NCI-H345 treated with DMSO at 0.1 percent for 48 hours (cell line): Measurements from ENCODE around the gene AKR7A3.
"Not testable (repeated sequence)": the region's sequence is repeated elsewhere in the genome, so short reads cannot be mapped to it uniquely, and the experiment has no call there.

Experiments
- DNase-seq: peaks from one replicate; lab custom pipeline; 2025; ENCODE audit not compliant: unreplicated experiment; lab: John Stamatoyannopoulos, UW

The AKR7A3 gene

DNA sequence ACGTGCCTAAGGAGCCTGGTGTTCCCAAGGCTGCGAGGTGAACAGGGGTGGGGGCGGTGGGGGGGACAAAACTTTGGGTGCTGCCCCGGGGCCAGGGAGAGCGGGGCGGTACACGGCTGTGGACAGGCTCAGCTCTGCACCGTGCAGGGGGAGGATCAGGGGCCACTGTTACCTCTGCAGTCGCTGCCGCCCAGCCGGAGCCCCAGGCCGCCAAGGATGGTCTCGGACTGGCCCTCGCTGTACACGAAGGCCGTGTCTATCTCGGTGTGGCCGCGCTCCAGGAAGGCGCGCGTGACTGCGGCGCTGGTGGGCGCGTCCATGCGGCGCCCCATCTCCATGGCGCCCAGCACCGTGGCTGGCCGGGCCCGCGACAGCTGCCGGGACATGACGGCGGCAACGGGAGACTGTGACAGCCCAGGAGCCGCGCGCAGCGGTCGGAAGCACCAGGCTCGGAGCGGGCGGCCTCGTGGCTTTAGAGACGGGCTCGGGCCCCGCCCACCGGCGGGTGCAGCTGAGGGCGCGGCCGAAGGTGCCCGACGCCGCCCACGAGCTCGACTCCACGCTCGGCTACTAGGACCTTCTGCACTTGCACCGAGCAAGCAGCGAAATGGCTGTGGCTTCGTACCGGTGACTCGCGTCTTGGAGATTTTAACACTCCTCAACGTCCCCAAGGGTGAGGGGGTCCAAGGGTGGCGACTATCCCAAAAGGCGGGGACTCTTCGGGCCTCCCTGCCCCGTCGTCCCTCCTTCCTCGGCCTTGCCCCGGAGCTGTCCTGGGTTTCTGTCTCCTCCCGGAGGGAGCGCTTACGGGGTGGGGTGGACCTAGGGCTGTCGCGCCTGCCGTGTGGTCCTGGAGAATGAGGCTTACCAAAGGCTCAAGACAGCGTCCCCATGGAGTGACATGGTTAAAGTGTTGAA, at the start of gene AKR7A3:
Gene AKR7A3 (minus strand): TSS at position 447 of the 918 bp plus-strand sequence. CDS start 61 bp downstream, at position 386.
- DNase-seq: not testable (repeated sequence)

DNA sequence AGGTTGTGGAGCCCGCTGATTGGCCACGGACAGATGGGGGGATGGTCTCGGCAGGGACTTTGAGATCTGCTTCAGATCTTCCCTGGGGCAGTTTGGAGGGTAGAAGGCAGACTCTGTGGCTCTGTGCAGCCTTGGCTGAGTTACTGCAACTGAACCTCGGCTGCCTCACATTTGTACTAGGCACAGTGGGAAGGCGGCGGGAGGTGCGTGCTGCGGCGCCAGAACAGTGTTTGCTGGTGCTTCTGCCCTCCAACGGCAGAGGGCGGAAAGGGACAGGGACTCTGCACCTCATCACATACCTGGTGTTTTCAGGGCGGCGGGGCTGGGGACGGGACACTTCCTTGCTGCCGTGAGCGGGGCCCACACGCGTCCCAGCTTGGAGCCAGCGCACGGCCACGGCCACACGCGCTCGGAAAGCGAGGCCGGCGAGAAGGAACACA, 49.8 kb upstream of the AKR7A3 start:
- peak; percentile 58 for DNase-seq

GRCh38 chr1:19337289-19337688, 48.7 kb upstream of the AKR7A3 start:
- DNase-seq: no peak

GRCh38 chr1:19336543-19336942, 48.0 kb upstream of the AKR7A3 start:
- DNase-seq: no peak

DNA sequence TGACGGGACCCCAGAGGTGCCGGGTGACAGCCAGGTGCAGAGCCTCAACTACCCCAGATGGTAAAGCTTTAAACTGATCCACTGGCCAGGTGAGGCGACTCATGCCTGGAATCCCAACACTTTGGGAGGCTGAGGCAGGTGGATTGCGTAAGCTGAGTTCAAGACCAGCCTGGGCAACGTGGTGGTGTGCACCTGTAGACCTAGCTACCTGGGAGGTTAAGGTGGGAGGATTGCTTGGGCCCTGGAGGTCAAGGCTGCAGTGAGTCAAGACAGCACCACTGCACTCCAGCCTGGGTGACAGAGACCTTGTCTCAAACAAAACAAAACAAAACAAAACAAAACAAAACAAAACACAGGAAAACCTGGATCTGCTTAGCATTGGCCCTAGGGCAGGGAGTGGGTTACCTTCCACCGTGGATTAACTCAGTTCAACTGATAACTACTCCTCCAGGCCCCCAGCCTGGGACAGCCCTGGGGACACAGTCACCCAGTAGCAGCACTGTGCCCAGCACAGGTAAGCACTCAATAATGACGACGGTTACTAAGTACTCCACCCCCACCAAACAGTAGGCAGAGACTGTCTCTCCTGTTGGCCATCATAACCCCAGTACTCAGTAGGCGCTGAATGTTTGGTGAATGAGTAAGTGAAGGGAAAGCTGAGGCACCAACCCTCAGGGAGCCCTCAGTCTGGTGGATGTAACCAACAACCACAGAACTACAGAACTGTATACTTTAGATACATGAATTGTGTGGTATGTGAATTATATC, 45.2 kb upstream of the AKR7A3 start:
- DNase-seq: no peak

- DNase-seq: no peak
Measured at GRCh38 chr1:19332832-19333231, 44.3 kb upstream of the AKR7A3 start.

DNA sequence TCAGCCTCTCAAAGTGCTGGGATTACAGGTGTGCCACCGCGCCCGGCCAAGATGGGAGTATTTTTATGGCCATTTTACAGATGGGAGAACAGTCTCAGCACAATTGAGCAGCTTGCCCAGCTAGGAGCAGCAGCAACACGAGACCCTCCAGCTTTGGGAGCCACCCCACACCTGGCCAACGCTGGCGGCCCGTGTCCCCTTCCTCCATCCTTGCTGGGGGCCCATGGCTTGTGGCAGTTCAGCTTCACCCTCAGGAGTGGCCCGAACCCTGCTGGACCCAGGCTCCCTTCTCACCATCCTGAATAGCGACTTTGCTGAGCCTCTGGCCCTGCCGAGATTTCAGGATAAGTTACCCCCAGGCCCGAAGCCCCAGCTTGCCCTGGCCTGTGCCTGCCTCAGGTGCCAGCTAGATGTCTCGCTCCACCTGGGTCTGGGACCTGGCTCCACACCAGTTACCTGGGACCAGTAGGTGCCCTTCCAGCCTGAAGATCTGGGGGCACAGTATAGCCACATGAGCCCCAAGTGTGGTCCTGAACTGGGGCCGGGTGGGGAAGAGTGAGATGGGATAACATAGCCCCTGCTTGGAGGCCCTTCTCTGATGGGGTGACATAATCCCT, 42.8 kb upstream of the AKR7A3 start:
- no peak for DNase-seq

DNA sequence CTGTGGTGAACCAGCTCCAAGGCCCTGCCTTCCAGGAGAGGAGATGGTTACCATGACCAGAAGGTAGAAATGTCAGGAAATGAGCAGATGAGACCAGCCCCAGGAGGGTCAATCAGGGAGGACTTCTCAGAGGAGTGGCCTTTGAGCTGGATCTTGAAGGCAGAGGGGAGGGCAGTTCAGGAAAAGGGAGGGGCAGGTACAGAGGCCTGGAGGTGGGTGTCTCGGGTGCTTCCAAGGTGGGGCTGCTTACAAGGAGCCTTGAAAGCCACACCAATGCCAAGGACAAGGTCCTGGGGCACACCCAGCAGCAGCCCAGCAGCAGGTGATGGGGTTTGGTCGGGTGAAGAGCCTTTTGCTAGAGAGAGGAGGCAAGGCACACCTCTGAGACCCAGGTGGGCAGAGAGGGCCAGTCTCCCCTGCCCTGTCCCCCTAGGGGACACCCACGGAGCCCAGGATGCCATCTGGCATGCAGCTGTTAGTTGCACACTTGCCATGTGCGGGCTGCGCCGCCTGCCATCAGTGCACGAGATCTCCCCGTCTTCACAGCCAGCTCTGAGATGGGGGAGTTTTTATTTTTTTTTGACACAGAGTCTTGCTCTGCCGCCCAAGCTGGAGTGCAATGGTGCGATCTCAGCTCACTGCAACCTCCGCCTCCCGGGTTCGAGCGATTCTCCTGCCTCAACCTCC, 42.0 kb upstream of the AKR7A3 start:
- DNase-seq: no peak

DNA sequence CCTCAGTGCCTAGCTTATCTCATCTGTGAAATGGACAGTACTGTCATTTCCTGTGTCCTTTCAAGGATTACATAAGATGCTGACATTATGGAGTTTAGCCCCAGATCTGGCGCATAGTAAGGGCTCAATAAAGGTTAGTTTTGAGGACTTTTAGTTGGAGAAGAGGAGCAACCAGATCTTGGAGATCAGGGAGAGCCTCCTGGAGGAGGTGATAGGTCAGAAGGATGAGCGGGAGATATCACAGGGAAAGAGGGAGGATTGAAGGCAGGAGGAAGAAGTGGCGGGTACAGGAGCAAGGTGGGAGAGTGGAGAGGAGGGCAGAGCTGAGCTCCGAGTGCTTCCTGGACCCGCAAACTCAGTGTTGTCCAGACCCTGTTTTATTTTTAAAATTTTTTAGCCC, 41.0 kb upstream of the AKR7A3 start:
- DNase-seq: no peak

GRCh38 chr1:19329188-19329587, 40.6 kb upstream of the AKR7A3 start:
- DNase-seq: no peak

DNA sequence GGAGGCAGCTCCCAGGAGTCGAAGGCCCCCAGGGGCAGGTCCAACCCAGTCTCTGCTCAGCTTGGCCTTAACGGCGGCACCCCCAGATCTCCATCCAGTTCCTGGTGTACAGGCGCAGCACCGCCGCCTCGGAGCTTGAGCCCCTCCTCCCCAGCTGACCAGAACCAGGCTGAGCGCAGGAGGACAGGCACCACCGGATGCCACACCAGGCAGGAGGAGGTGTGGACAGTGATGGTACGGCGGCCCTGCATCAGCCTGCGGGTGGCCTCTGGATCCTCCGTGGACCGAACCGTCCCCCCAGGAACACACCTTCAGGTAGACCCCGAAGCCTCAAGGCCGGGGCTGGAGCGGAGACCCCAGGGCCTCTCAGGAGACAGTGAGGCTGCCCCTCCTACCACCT, 39.9 kb upstream of the AKR7A3 start:
- no peak for DNase-seq

GRCh38 chr1:19327736-19328135, 39.2 kb upstream of the AKR7A3 start:
- DNase-seq: no peak

DNA sequence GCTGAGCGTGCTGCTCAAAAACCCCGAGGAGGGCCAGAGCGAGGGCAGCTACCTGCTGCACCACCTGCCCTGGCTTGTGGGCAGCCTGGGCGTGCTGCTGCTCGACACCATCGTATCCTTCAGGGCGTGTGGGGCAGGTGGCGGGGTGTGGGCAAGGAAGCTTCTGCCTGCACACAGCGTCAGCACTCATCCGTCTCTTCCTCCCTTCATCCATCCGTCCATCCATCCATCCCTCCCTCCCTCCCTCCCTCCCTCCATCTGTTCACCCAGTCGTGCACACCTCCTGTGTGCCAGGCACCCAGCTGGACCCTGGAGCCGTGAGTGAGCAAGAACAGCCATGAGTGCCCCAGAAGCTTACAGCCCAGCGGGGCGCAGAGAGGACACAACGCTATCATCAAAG, 38.7 kb upstream of the AKR7A3 start:
- no peak for DNase-seq

DNA sequence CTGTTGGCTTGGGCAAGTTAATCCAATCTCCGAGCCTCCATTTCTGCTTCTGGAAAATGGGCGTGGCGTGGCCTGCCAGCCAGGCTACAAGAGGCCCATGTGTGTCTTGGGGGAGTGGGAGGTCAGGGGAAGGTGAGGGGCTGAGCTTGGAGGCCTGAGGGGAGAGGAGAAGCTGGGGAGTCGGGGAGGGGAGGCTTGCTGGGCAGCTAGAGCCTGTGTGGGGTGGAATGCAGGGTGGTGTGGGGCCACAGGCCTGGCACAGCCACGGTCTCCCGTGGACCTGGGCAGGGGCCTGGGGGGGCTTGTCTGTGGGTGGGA, 38.1 kb upstream of the AKR7A3 start:
- DNase-seq: no peak

- DNase-seq: no peak
Measured at GRCh38 chr1:19325958-19326747, 37.6 kb upstream of the AKR7A3 start.

DNA sequence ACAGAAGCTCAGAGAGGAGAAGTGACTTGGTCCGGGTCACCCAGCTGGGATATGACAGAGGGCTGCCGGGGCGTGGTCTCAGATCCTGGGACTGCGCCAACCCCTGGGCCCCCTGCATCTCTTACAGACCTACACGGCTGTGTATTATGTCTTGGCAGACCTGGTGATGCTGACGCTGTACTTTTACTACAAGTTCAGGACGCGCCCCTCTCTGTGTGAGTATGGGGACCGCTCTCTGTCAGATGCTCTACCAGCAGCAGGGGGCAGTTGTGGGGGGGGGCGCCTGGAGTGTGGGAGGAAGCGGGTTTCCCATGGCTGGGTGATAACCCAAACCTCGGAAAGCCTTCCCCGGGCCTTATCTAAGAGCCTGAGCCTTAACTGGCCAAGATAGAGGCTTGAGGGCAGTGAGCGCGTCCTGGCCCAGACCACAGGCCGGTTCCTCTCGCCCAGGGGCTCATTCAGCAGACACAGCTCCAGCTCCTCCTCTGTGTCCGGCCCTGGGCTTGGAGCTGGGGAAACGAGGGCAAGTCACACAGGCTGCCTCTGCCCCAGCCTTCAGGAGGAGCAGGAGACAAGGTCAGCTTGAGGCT, 36.9 kb upstream of the AKR7A3 start:
- DNase-seq: no peak

DNA sequence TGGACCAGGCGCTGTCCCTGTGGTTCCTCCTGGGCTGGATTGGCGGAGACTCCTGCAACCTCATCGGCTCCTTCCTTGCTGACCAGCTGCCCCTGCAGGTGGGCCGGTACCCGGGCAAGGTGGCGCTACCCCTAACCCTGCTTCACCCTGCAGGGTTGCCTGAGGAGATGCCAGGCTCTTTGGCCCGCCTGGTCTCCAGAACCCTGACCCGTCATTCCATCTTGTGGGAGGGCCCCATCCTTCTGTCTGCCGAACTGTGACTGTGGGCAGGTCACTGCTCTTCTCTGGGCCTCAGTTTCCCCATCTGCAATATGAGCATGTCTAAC, 36.1 kb upstream of the AKR7A3 start:
- DNase-seq: no peak

DNA sequence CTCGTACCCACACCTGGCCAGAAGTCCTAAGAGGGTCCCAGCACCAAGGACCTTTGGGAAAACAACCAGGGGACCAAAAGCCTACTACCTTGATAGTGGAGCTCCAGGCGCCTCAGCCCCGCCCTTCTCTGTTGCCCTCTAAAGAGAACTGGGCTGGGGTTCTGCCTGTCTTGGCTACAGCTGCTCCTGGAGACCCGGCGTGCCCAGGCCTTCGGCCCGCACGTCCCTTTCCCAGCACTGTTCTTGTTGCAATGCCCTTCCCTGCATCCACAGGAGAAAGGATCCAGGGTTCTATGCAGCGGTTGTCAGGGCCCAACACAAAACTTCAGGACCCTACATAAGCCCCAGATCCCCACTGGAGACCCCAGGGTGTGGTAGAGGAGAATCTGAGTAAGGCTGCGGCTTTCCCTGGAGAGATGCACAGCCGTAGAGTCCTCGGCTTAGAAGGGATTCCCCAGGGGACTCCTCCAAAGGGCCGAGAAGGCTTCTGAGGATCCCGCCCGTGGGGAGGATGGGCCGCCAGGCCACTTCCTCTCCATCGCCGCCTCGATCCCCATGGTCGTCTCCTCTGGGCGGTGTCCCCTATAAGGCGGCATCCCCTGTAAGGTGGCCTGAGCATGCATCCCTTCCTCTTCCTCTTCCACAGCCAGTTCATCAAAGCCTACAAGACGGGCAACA, 35.6 kb upstream of the AKR7A3 start:
- no peak for DNase-seq

GRCh38 chr1:19322481-19322880, 33.9 kb upstream of the AKR7A3 start:
- DNase-seq: no peak

DNA sequence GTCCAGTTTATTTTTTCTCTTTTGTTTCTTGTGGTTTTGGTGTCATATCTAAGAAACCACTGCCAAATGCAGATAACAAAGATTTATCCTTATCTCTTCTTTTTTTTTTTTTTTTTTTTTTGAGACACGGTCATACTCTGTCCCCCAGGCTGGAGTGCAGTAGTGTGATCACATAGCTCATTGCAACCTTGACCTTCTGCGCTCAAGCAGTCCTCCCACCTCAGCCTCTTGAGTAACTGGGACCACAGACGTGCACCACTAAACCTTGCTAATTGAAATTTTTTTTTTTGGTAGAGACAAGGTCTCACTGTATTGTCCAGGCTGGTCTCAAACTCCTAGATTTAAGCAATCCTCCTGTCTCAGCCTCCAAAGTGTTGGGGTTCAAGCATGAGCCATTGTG, 32.5 kb upstream of the AKR7A3 start:
- DNase-seq: no peak
